Hepatocyte (in vitro differentiated cells): ENCODE results near the gene CUBN. TPM values are rescaled to one million over a fixed set of nuclear protein-coding genes. Genes with fewer than 3 reads are reported as not detected.
A peak's percentile ranks its signal among the peaks of the same experiment; 100 is the strongest.

Experiments used
- DNase-seq: peaks from one replicate; pipeline ENCODE4 v3.0.0-alpha.2; 2016; ENCODE audit warnings: low spot score
- H2AFZ ChIP-seq: fragments of 200-600 bp; sonication (generic); 2 replicates; pipeline ENCODE4 v1.6.0; 2016; ENCODE audit warnings: antibody characterized with exemption, mild to moderate bottlenecking
- H3K27ac ChIP-seq: fragments of 200-600 bp; sonication (generic); 2 replicates; pipeline ENCODE4 v1.5.1; 2016; ENCODE audit warnings: mild to moderate bottlenecking
- H3K27me3 ChIP-seq: fragments of 200-600 bp; sonication (generic); 2 replicates; pipeline ENCODE4 v1.6.1; 2016
- H3K36me3 ChIP-seq: fragments of 200-600 bp; sonication (generic); replicated peaks from 2 replicates; pipeline ENCODE4 v1.5.1; 2016; ENCODE audit warnings: low read depth; ENCODE audit not compliant: insufficient read depth
- H3K4me1 ChIP-seq: fragments of 200-600 bp; sonication (generic); 2 replicates; pipeline ENCODE4 v1.5.1; 2016; ENCODE audit warnings: mild to moderate bottlenecking, moderate library complexity; ENCODE audit not compliant: insufficient read depth
- H3K4me2 ChIP-seq: fragments of 200-600 bp; sonication (generic); 2 replicates; pipeline ENCODE4 v1.6.0; 2016
- H3K4me3 ChIP-seq: fragments of 200-600 bp; sonication (generic); 2 replicates; pipeline ENCODE4 v1.5.1; 2016; ENCODE audit warnings: mild to moderate bottlenecking
- H3K79me2 ChIP-seq: fragments of 200-600 bp; sonication (generic); 2 replicates; pipeline ENCODE4 v1.6.0; 2017; ENCODE audit warnings: mild to moderate bottlenecking
- H3K9me2 ChIP-seq: fragments of 200-600 bp; sonication (generic); replicated peaks from 2 replicates; pipeline ENCODE4 v1.6.0; 2017; ENCODE audit warnings: mild to moderate bottlenecking; ENCODE audit not compliant: insufficient read depth
- H3K9me3 ChIP-seq: fragments of 200-600 bp; sonication (generic); 2 replicates; pipeline ENCODE4 v1.5.1; 2016; ENCODE audit warnings: low read depth, mild to moderate bottlenecking
- H4K20me1 ChIP-seq: fragments of 200-600 bp; sonication (generic); 2 replicates; pipeline ENCODE4 v1.6.0; 2016; ENCODE audit warnings: mild to moderate bottlenecking; ENCODE audit not compliant: insufficient read depth, poor library complexity, severe bottlenecking
- CTCF ChIP-seq: fragments of 200-600 bp; sonication (generic); IDR thresholded peaks from 2 replicates; pipeline ENCODE4 v1.5.1; 2016; ENCODE audit warnings: antibody characterized with exemption, mild to moderate bottlenecking; ENCODE audit not compliant: poor library complexity
- EZH2 ChIP-seq: fragments of 200-600 bp; sonication (generic); IDR thresholded peaks from 2 replicates; pipeline ENCODE4 v1.6.1; 2016; ENCODE audit warnings: antibody characterized with exemption, mild to moderate bottlenecking, borderline replicate concordance
- EZH2phosphoT487 ChIP-seq: fragments of 200-600 bp; sonication (generic); IDR thresholded peaks from one replicate; pipeline ENCODE4 v1.6.1; 2018; ENCODE audit warnings: antibody characterized with exemption, mild to moderate bottlenecking, low read depth, moderate library complexity; ENCODE audit not compliant: unreplicated experiment, severe bottlenecking
- WGBS: methylation state at CpG from one replicate; pipeline ENCODE4 v1.1.6; 2016; ENCODE audit warnings: low lambda C conversion rate; ENCODE audit errors: missing lambda C conversion rate; 5-methylcytosine and 5-hydroxymethylcytosine counted together
- polyA plus RNA-seq: library from polyadenylated mRNA; unstranded; fragments of >200 nt; fragmentation: Nextera tagmentation; extraction: Ambion mirVana; gene quantifications from 2 replicates; pipeline ENCODE4 v1.2.1, GENCODE V29; 2016
- small RNA-seq: library from RNA; depleted of rRNA; stranded (forward); fragments of <200 nt; gene quantifications from one replicate; pipeline ENCODE3, GENCODE V24; 2014
- total RNA-seq: library from RNA; depleted of rRNA; stranded (reverse); fragments of >200 nt; gene quantifications from 2 replicates; pipeline ENCODE4 v1.2.3, GENCODE V29; 2014

CUBN gene
- total and polyA plus RNA-seq, 2 experiments from 2014 or later = 2.0 to 10.6 TPM

- no peaks in the 10 kb centered on the region for H4K20me1 ChIP-seq
- H3K9me3 ChIP-seq = no peaks in the 10 kb centered on the region
- no peak overlapping the region for H2AFZ ChIP-seq
- no peak overlapping the region for H3K27ac ChIP-seq
- WGBS = 64% methylated on average over 6 of the region's 6 CpGs
- no peak for TF ChIP-seq EZH2phosphoT487
- TF ChIP-seq EZH2 = no peak
- no peak for TF ChIP-seq CTCF
- H3K79me2 ChIP-seq = no peaks in the 10 kb centered on the region
- H3K4me1 ChIP-seq = no peaks in the 10 kb centered on the region
- no peak overlapping the region for H3K4me2 ChIP-seq
- H3K4me3 ChIP-seq = no peak overlapping the region
- H3K27me3 ChIP-seq = no peaks in the 10 kb centered on the region
- no peaks in the 10 kb centered on the region for H3K36me3 ChIP-seq
- no peak for DNase-seq
- H3K9me2 ChIP-seq = no peaks in the 10 kb centered on the region
These were observed 350.2 kb downstream of the CUBN start for GRCh38 chr10:16779384-16779915.

- peak; percentile 92 for TF ChIP-seq CTCF
- no peak for TF ChIP-seq EZH2phosphoT487
- no peak for TF ChIP-seq EZH2
- Histone ChIP-seq H3K9me3 (no peaks in the 10 kb centered on the region), H3K4me2 (no peak overlapping the region), H3K79me2 (no peaks in the 10 kb centered on the region), H3K4me1 (no peaks in the 10 kb centered on the region), H3K4me3 (no peak overlapping the region), H3K9me2 (no peaks in the 10 kb centered on the region), H4K20me1 (no peaks in the 10 kb centered on the region), H3K27ac (no peak overlapping the region), H2AFZ (no peak overlapping the region), H3K27me3 (no peaks in the 10 kb centered on the region), H3K36me3 (no peaks in the 10 kb centered on the region)
- 72% methylated on average over 7 of the region's 7 CpGs for WGBS
- DNase-seq = peak; percentile 76
These were observed 351.9 kb downstream of the CUBN start for GRCh38 chr10:16777473-16778370.

- TF ChIP-seq EZH2 = no peak
- no peak for TF ChIP-seq CTCF
- TF ChIP-seq EZH2phosphoT487 = no peak
- Histone ChIP-seq H3K27ac (no peak overlapping the region), H3K9me2 (no peaks in the 10 kb centered on the region), H4K20me1 (no peaks in the 10 kb centered on the region), H3K4me1 (no peaks in the 10 kb centered on the region), H3K36me3 (no peaks in the 10 kb centered on the region), H3K9me3 (no peaks in the 10 kb centered on the region), H3K79me2 (no peaks in the 10 kb centered on the region), H2AFZ (no peak overlapping the region), H3K27me3 (no peaks in the 10 kb centered on the region), H3K4me3 (no peak overlapping the region), H3K4me2 (no peak overlapping the region)
- 85% methylated on average over 3 of the region's 3 CpGs for WGBS
- DNase-seq = no peak
These were observed 352.7 kb downstream of the CUBN start for GRCh38 chr10:16776896-16777295.

Small RNA genes lying within 50 kb of the gene (small RNA-seq; reads per million reads assigned to genes)
- gene AC067747.1 = not detected

Other genes with a start within 250 kb of the CUBN start
- 4.2 and 5.4 TPM in 2 replicates for gene TRDMT1, start 71.9 kb upstream of the CUBN start, total RNA-seq
- gene TRDMT1, start 71.9 kb upstream of the CUBN start, polyA plus RNA-seq = 3.5 and 5.9 TPM in 2 replicates
- 833 and 1,051 TPM in 2 replicates for gene VIM, start 98.4 kb upstream of the CUBN start, total RNA-seq
- gene VIM, start 98.4 kb upstream of the CUBN start, polyA plus RNA-seq = 302 and 335 TPM in 2 replicates